Upper lobe of left lung (tissue), 6 donors: Measurements from ENCODE around the gene C12orf56. TPM values are rescaled to one million over a fixed set of nuclear protein-coding genes. Genes with fewer than 3 reads are reported as not detected.

Experiments
- ATAC-seq, 2 donors: fragments of 200-7000 bp; cut with Tn5 transposase; one replicate each; pipeline ENCODE4 v1.9.1; 2022; ENCODE audit warnings: mild to moderate bottlenecking in 2 of 2, moderate library complexity in 2 of 2; ENCODE audit not compliant: low FRiP score in 2 of 2
- DNase-seq, 2 donors: peaks; one replicate each; pipeline ENCODE4 v3.0.0-alpha.2; 2019 to 2020
- H3K27ac ChIP-seq, 4 donors: fragments of 200-600 bp; sonication (generic); one replicate each; pipeline ENCODE4 v1.5.1; 2016 to 2019
- H3K27me3 ChIP-seq, 4 donors: fragments of 200-600 bp; sonication (generic); one replicate each; pipeline ENCODE4 v1.5.1; 2017 to 2019
- H3K36me3 ChIP-seq, 4 donors: fragments of 200-600 bp; sonication (generic); one replicate each; pipeline ENCODE4 v1.5.1; 2016 to 2019
- H3K4me1 ChIP-seq, 4 donors: fragments of 200-600 bp; sonication (generic); one replicate each; pipeline ENCODE4 v1.5.1; 2018 to 2019
- H3K4me3 ChIP-seq, 4 donors: fragments of 200-600 bp; sonication (generic); one replicate each; pipeline ENCODE4 v1.5.1; 2017 to 2019; ENCODE audit warnings: mild to moderate bottlenecking in 2 of 4, moderate library complexity in 1 of 4
- H3K9me3 ChIP-seq, 4 donors: fragments of 200-600 bp; sonication (generic); one replicate each; pipeline ENCODE4 v1.5.1; 2018 to 2019
- EP300 ChIP-seq, 4 donors: sonication (generic); formaldehyde crosslinking; IDR thresholded peaks; one replicate each; pipeline ENCODE4 v1.5.1; 2017; ENCODE audit warnings: antibody characterized with exemption in 4 of 4, control low read depth in 2 of 4
- POLR2A ChIP-seq, 4 donors: fragments of 450-650 bp; IDR thresholded peaks; one replicate each; pipeline ENCODE4 v1.5.1; 2016 to 2017; ENCODE audit warnings: antibody characterized with exemption in 4 of 4, mild to moderate bottlenecking in 2 of 4
- POLR2AphosphoS5 ChIP-seq, 2 donors: sonication (generic); formaldehyde crosslinking; IDR thresholded peaks; one replicate each; pipeline ENCODE4 v1.5.1; 2017; ENCODE audit warnings: antibody characterized with exemption in 2 of 2
- WGBS, 2 donors: methylation state at CpG; one replicate each; pipeline ENCODE4 v1.1.5; 2017 to 2018; 5-methylcytosine and 5-hydroxymethylcytosine counted together
- total RNA-seq, 6 donors: library from RNA; depleted of rRNA in 4 of 6; stranded (reverse); fragments of >200 nt in 4 of 6; gene quantifications; one replicate each; pipeline versions ENCODE4 v1.1.0 to v1.2.1, GENCODE V29; 2016 to 2021
- TF ChIP-seq, protein P1 (sequence below), 6 experiments: fragments of 450-650 bp in 4 of 6; fragments of 200-600 bp in 2 of 6; sonication (generic) in 2 of 6; IDR thresholded peaks; one replicate each; pipeline ENCODE4 v1.5.1; 2016 to 2019; ENCODE audit warnings: antibody characterized with exemption in 6 of 6
- donor health status: DM: no; HTN: no; CAD: no; lungs with moderate emphysema.
- donor health status: DM: no; HTN: yes; CAD: no; lungs with severe emphysema.

The C12orf56 gene
- total RNA-seq, 6 donors from 2014 or later, result not detected

DNA sequence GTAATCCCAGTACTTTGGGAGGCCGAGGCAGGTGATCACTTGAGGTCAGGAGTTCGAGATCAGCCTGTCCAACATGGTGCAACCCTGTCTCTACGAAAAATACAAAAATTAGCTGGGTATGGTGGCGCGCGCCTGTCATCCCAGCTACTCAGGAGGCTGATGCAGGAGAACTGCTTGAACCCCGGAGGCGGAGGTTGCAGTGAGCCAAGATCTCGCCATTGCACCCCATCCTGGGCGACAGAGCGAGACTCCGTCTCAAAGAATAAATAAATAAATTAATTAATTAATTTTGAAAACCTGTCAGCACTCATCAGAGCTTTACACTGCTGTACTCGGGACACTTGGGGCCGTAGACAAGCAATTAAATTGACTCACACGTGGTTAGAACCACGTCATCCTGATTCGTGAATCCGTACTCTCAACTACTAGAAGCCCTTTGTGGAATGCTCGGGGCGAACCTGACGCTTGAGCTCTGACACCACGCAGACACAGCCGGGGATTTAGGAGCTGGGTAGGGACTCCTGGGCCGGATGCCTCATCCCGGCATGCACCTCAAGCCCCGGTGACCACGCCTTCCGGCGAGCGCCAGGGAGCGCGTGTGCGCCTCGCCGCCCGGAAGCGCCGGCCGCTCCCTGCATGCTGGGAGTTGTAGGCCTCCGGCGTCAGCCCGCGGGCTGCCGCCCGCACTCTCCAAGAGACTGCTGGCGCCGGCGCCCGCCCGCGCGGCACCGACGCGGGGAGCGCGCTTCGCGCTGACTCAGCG lies 13.3 kb upstream of the C12orf56 start, which contains the start of gene XPOT:
Gene XPOT, plus strand, starts transcription at position 686 of the 763 bp plus-strand sequence. CDS start 5,644 bp downstream, outside the sequence.
- TF ChIP-seq POLR2AphosphoS5 (IDR thresholded peaks at IDR 0.05) (peak; percentile 48 to 85), POLR2A (IDR thresholded peaks at IDR 0.05) (peak in 2 of 4 donors; percentile 58 to 71), EP300 (IDR thresholded peaks at IDR 0.05) (no peak)
- TF ChIP-seq, protein P1, sequence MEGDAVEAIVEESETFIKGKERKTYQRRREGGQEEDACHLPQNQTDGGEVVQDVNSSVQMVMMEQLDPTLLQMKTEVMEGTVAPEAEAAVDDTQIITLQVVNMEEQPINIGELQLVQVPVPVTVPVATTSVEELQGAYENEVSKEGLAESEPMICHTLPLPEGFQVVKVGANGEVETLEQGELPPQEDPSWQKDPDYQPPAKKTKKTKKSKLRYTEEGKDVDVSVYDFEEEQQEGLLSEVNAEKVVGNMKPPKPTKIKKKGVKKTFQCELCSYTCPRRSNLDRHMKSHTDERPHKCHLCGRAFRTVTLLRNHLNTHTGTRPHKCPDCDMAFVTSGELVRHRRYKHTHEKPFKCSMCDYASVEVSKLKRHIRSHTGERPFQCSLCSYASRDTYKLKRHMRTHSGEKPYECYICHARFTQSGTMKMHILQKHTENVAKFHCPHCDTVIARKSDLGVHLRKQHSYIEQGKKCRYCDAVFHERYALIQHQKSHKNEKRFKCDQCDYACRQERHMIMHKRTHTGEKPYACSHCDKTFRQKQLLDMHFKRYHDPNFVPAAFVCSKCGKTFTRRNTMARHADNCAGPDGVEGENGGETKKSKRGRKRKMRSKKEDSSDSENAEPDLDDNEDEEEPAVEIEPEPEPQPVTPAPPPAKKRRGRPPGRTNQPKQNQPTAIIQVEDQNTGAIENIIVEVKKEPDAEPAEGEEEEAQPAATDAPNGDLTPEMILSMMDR (IDR thresholded peaks at IDR 0.05), result no peak
- WGBS, 2 donors, result 20 to 39% methylated on average over 18 to 38 of the region's 60 CpGs
- H3K27ac ChIP-seq, result peak within 1 kb of the TSS; percentile 96 to 100 (median 98)
- H3K9me3 ChIP-seq, result no peaks in the 10 kb centered on the region
- H3K27me3 ChIP-seq, result no peaks in the 10 kb centered on the region
- ATAC-seq (peak; percentile 97 to 98), DNase-seq (peak; percentile 94 to 98)
- H3K4me3 ChIP-seq, result peak within 1 kb of the TSS; percentile 69 to 98 (median 82)
- H3K36me3 ChIP-seq, result no peaks in the 10 kb centered on the region
- peaks cover 8 to 28% (median 18%) of the 10 kb centered on the region in 4 donors for H3K4me1 ChIP-seq

DNA sequence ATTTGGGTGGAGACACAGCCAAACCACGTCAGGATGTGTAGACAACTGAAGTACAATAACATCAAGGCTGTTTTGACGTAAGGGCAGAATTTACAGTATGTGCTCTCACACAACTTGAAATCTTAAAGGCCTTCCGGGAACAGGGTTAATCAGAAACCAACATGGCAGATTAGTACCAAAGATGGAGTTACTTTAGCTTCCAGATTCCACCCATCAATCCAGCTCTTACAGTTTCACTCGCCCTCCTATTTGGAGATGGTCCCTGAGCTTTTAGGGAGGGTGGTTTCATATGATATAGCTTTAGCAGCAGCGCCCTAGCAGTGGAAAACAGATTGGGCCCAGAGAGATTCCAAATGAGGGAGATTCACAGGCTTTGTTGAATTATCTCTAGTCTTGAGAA lies 11.6 kb upstream of the C12orf56 start:
- no peaks in the 10 kb centered on the region for H3K36me3 ChIP-seq
- no peak for DNase-seq
- H3K9me3 ChIP-seq, result no peaks in the 10 kb centered on the region
- no peak overlapping the region for H3K27ac ChIP-seq
- 84 to 94% methylated on average over 5 of the region's 5 CpGs for WGBS, 2 donors
- H3K4me3 ChIP-seq, result no peak overlapping the region
- H3K4me1 ChIP-seq, result peaks cover 8 to 20% (median 13%) of the 10 kb centered on the region in 4 donors
- no peaks in the 10 kb centered on the region for H3K27me3 ChIP-seq
- TF ChIP-seq, protein P1 (IDR thresholded peaks at IDR 0.05), result no peak
- TF ChIP-seq POLR2A (IDR thresholded peaks at IDR 0.05) (no peak), POLR2AphosphoS5 (IDR thresholded peaks at IDR 0.05) (no peak), EP300 (IDR thresholded peaks at IDR 0.05) (no peak)
- no peak for ATAC-seq

DNA sequence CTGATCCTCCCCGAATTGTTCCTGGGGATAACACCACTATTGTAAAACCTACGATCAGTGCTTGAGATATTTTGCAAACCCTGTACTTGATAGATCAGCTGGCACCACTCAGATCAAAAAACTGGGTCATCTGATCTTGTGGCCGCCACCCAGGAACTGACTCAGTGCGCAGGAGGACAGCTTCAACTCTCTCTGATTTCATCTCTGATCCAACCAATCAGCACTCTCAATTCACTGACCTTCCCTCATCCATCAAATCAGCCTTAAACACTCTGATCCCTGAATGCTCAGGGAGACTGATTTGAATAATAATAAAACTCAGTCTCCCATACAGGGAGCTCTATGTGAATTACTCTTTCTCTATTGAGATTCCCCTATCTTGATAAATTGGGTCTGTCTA lies 9.5 kb upstream of the C12orf56 start:
- Histone ChIP-seq H3K4me1 (peaks cover 0 to 5% (median 4%) of the 10 kb centered on the region in 4 donors), H3K9me3 (no peaks in the 10 kb centered on the region), H3K4me3 (no peak overlapping the region), H3K36me3 (no peaks in the 10 kb centered on the region), H3K27ac (no peak overlapping the region), H3K27me3 (no peaks in the 10 kb centered on the region)
- DNase-seq (no peak), ATAC-seq (no peak)
- TF ChIP-seq POLR2A (IDR thresholded peaks at IDR 0.05) (no peak), POLR2AphosphoS5 (IDR thresholded peaks at IDR 0.05) (no peak), EP300 (IDR thresholded peaks at IDR 0.05) (no peak)
- TF ChIP-seq, protein P1 (IDR thresholded peaks at IDR 0.05), result no peak
- WGBS, 2 donors, result 54 to 62% methylated on average over 4 of the region's 4 CpGs

DNA sequence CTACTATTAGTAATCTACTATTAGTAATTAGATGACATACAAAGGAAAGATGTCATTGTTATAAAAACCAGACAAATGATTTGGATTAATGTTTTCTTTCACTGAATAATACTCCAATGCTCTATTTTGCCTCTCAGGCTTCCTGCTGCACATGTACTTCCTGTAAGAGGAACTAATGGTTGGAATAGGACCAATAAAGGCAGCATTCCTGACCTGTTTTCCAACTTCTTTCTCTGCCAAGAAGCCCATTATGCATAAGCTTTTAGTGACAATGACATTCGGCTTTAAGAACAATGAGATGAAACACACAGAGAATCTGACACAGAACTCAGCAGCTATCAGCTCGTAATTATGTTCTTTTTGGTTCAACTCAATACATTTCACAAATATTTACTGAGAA lies 5.2 kb upstream of the C12orf56 start:
- H3K27ac ChIP-seq, result no peak overlapping the region
- H3K36me3 ChIP-seq, result no peaks in the 10 kb centered on the region
- peaks cover 0 to 2% (median under 1%) of the 10 kb centered on the region in 4 donors for H3K27me3 ChIP-seq
- ATAC-seq (no peak), DNase-seq (no peak)
- H3K4me1 ChIP-seq, result peaks cover under 1 to 3% (median 1%) of the 10 kb centered on the region in 4 donors
- WGBS, 2 donors, result 36 to 56% methylated on average over 2 of the region's 2 CpGs
- TF ChIP-seq EP300 (IDR thresholded peaks at IDR 0.05) (no peak), POLR2AphosphoS5 (IDR thresholded peaks at IDR 0.05) (no peak), POLR2A (IDR thresholded peaks at IDR 0.05) (no peak)
- TF ChIP-seq, protein P1 (IDR thresholded peaks at IDR 0.05), result no peak
- H3K9me3 ChIP-seq, result no peaks in the 10 kb centered on the region
- H3K4me3 ChIP-seq, result no peak overlapping the region
